HL-60 (cell line): ENCODE data around the gene CCDC61.

ENCODE experiments used
- DNase-seq, 2 experiments: peaks; one replicate each; pipeline ENCODE4 v3.0.0-alpha.2; 2010 to 2020; ENCODE audit warnings: low read depth in 1 of 2, low spot score in 1 of 2
- H3K27ac ChIP-seq: fragments of 250-450 bp; sonication (Bioruptor Pico); replicated peaks from 2 replicates; pipeline ENCODE4 v1.5.1; 2020; ENCODE audit warnings: mild to moderate bottlenecking, moderate library complexity
- H3K27me3 ChIP-seq: fragments of 250-450 bp; sonication (Bioruptor Pico); 2 replicates; pipeline ENCODE4 v1.5.1; 2021; ENCODE audit warnings: mild to moderate bottlenecking, moderate library complexity; ENCODE audit not compliant: insufficient read depth, poor library complexity, severe bottlenecking
- H3K4me3 ChIP-seq: replicated peaks from 2 replicates; pipeline ENCODE4 v1.5.1; 2011; ENCODE audit warnings: mild to moderate bottlenecking, control low read depth, low read length; ENCODE audit not compliant: insufficient read depth
- GABPA ChIP-seq: IDR thresholded peaks from 2 replicates; pipeline ENCODE4 v1.6.1; 2012; ENCODE audit warnings: low read depth
- POLR2AphosphoS5 ChIP-seq: IDR thresholded peaks from 2 replicates; pipeline ENCODE4 v1.6.1; 2012; ENCODE audit warnings: low read depth
- REST ChIP-seq: IDR thresholded peaks from 2 replicates; pipeline ENCODE4 v1.6.1; 2012; ENCODE audit warnings: low read depth; ENCODE audit not compliant: insufficient replicate concordance
- SPI1 ChIP-seq: IDR thresholded peaks from 2 replicates; pipeline ENCODE4 v1.6.1; 2012; ENCODE audit warnings: low read depth, mild to moderate bottlenecking, borderline replicate concordance
- TF ChIP-seq, protein P1 (sequence below): IDR thresholded peaks from one replicate; pipeline ENCODE4 v1.5.1; 2011; ENCODE audit warnings: low read length, control low read depth, inconsistent platforms; ENCODE audit not compliant: insufficient read depth

The CCDC61 gene

DNA sequence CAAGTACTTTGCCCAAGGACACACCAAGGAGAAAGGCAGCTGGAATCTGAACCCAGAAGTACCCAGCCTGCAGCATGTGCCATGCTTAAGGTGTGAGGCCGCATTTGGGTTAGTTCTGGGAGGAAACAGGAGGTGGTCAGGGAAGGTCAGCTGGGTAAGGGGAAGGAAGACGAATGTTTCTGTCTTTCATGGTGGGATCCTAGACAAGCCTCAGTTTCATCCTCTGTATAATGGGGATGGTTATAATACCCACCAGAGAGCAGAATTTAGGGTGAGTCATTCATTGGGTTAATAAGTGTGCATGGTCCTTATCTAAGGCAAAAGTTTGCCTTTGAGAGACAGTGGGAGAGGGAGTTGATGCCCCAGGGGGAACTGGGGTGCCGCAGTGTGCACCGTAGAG lies 3.6 kb downstream of the CCDC61 start:
- H3K4me3 ChIP-seq, result no peak overlapping the region
- no peak overlapping the region for H3K27ac ChIP-seq
- no peaks in the 10 kb centered on the region for H3K27me3 ChIP-seq
- no peak for TF ChIP-seq SPI1
- no peak for TF ChIP-seq POLR2AphosphoS5
- TF ChIP-seq, protein P1, sequence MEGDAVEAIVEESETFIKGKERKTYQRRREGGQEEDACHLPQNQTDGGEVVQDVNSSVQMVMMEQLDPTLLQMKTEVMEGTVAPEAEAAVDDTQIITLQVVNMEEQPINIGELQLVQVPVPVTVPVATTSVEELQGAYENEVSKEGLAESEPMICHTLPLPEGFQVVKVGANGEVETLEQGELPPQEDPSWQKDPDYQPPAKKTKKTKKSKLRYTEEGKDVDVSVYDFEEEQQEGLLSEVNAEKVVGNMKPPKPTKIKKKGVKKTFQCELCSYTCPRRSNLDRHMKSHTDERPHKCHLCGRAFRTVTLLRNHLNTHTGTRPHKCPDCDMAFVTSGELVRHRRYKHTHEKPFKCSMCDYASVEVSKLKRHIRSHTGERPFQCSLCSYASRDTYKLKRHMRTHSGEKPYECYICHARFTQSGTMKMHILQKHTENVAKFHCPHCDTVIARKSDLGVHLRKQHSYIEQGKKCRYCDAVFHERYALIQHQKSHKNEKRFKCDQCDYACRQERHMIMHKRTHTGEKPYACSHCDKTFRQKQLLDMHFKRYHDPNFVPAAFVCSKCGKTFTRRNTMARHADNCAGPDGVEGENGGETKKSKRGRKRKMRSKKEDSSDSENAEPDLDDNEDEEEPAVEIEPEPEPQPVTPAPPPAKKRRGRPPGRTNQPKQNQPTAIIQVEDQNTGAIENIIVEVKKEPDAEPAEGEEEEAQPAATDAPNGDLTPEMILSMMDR, result no peak
- TF ChIP-seq GABPA, result no peak
- TF ChIP-seq REST, result no peak
- DNase-seq, result no peak

GRCh38 chr19:45999653-46000121 lies 4.4 kb downstream of the CCDC61 start:
- TF ChIP-seq GABPA (no peak), SPI1 (no peak), REST (no peak), POLR2AphosphoS5 (no peak)
- TF ChIP-seq, protein P1, result no peak
- H3K4me3 ChIP-seq, result no peak overlapping the region
- H3K27me3 ChIP-seq, result no peaks in the 10 kb centered on the region
- no peak overlapping the region for H3K27ac ChIP-seq
- DNase-seq, result no peak

DNA sequence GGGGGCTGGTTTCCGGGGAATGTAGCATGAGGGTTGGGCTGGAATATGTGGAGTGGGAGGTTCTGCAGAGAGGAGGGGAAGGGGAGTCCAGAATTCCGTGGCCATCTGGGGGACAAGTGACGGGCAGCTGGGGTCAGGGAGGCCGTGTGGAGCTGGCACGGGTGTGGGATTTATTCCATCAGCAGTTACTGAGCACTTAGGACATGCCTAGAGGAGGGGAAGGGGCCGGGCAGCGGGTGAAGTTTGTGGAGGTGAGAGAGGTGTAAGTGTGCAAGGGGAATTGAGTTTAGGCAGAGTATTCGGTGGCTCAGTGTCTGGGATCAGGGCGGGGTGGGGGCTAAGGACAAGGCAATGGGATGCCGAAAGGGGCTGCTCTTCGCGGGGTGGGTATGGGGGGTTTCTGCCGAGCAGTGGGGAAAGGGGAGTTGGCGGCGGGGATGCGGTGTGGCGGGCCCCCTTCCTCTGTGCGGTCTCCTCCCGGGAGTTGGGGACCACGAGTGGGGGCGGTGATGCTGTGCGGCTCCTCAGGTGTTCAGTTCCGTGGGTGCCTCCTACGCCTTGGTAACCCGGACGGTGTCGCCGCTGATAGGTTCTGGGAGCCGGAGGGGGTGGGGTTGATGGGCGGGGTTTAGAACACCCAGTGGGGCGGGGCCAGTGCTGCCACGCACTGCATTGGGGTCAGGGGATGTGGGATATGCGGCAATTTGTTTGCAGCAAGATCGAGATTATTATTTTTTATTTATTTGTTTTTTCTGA lies 5.4 kb downstream of the CCDC61 start:
- H3K4me3 ChIP-seq, result no peak overlapping the region
- H3K27me3 ChIP-seq, result no peaks in the 10 kb centered on the region
- TF ChIP-seq GABPA (no peak), SPI1 (no peak), REST (no peak), POLR2AphosphoS5 (no peak)
- TF ChIP-seq, protein P1, result no peak
- DNase-seq, result no peak
- H3K27ac ChIP-seq, result no peak overlapping the region
